SU-DHL-6 (cell line): Measurements from ENCODE around the gene BCAS3.

Experiments used
- CTCF ChIP-seq: fragments of 200-600 bp; sonication (generic); IDR thresholded peaks from one replicate; pipeline ENCODE4 v1.5.1; 2017; ENCODE audit warnings: antibody characterized with exemption, mild to moderate bottlenecking, low read length, moderate library complexity; ENCODE audit not compliant: insufficient read depth, poor library complexity, severe bottlenecking
- EZH2phosphoT487 ChIP-seq: fragments of 200-600 bp; sonication (generic), shearing (Covaris generic); conservative IDR thresholded peaks from 2 replicates; pipeline ENCODE4 v1.6.1; 2018; ENCODE audit warnings: mild to moderate bottlenecking, antibody characterized with exemption, low read length, moderate library complexity, mixed read lengths

- TF ChIP-seq CTCF: no peak
- TF ChIP-seq EZH2phosphoT487: no peak
These were observed 743.8 kb downstream of the BCAS3 start for GRCh38 chr17:61421460-61421859.
